ENCODE data around the gene PKP4. TPM values are rescaled to one million over a fixed set of nuclear protein-coding genes. Genes with fewer than 3 reads are reported as not detected.

The PKP4 gene
- total and polyA plus RNA-seq, 2 experiments from 2014 or later, result 35.7 to 92.3 TPM

DNA sequence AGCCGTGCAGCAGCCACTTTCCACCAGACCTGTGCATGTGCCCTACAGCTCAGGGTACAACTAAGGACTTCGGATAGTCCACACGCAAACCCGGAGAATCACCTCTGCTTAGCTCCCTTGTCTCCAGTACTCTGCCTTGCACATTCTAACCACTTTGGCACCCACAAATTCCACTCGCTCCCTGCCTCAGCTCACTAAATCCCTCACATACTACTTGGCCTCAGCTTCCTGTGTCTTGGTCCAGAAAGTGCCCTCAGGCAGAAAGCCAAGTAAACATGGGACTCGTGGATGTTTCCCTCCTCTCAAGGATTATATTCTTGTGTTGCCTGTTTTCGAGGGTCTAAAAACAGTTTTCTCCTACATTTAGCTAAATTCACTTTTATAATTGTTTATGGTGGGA, 180.6 kb downstream of the PKP4 start (continued):
- TF ChIP-seq EZH2 (IDR thresholded peaks at IDR 0.05; ENCODE audit: low read depth, unreplicated experiment) (no peak), STAT1 (IDR thresholded peaks at IDR 0.05; ENCODE audit: unreplicated experiment) (no peak), CREB1 (CRISPR knock-in tag; IDR thresholded peaks at IDR 0.05; ENCODE audit: low read depth) (no peak), NANOG (IDR thresholded peaks at IDR 0.05; ENCODE audit: borderline replicate concordance) (no peak), EZH2phosphoT487 (IDR thresholded peaks at IDR 0.05; ENCODE audit: unreplicated experiment) (no peak), JUNB (IDR thresholded peaks at IDR 0.05; ENCODE audit: unreplicated experiment) (no peak)
- TF ChIP-seq, protein P1, sequence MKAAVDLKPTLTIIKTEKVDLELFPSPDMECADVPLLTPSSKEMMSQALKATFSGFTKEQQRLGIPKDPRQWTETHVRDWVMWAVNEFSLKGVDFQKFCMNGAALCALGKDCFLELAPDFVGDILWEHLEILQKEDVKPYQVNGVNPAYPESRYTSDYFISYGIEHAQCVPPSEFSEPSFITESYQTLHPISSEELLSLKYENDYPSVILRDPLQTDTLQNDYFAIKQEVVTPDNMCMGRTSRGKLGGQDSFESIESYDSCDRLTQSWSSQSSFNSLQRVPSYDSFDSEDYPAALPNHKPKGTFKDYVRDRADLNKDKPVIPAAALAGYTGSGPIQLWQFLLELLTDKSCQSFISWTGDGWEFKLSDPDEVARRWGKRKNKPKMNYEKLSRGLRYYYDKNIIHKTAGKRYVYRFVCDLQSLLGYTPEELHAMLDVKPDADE (IDR thresholded peaks at IDR 0.05), result no peak
- TF ChIP-seq, protein P2, sequence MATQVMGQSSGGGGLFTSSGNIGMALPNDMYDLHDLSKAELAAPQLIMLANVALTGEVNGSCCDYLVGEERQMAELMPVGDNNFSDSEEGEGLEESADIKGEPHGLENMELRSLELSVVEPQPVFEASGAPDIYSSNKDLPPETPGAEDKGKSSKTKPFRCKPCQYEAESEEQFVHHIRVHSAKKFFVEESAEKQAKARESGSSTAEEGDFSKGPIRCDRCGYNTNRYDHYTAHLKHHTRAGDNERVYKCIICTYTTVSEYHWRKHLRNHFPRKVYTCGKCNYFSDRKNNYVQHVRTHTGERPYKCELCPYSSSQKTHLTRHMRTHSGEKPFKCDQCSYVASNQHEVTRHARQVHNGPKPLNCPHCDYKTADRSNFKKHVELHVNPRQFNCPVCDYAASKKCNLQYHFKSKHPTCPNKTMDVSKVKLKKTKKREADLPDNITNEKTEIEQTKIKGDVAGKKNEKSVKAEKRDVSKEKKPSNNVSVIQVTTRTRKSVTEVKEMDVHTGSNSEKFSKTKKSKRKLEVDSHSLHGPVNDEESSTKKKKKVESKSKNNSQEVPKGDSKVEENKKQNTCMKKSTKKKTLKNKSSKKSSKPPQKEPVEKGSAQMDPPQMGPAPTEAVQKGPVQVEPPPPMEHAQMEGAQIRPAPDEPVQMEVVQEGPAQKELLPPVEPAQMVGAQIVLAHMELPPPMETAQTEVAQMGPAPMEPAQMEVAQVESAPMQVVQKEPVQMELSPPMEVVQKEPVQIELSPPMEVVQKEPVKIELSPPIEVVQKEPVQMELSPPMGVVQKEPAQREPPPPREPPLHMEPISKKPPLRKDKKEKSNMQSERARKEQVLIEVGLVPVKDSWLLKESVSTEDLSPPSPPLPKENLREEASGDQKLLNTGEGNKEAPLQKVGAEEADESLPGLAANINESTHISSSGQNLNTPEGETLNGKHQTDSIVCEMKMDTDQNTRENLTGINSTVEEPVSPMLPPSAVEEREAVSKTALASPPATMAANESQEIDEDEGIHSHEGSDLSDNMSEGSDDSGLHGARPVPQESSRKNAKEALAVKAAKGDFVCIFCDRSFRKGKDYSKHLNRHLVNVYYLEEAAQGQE (IDR thresholded peaks at IDR 0.05; ENCODE audit: unreplicated experiment), result no peak

DNA sequence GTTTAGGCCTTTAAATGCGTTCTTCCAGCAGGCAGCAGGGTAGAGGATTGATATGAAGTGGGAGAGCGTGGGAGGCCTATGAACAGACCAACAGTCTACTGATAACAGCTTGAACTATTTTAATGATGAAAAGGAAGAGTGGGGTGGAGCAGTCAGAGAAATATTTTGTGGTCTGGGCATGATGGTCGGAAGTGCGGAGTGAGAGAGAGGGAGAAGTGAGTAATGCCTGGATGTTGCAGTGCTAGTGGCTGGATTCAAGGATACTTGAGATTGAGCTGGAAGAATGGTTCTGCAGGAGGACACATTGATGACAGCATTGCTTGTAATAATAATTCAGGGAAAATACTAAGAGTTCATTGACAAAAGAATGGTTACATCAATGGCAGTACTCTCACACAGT, 187.4 kb downstream of the PKP4 start:
- Mint-ChIP-seq H3K4me3 (no peak overlapping the region), H3K36me3 (ENCODE audit: low read depth) (peaks cover 5% of the 10 kb centered on the region; the same call in 2 of the 3 replicates), H3K9me3 (no peaks in the 10 kb centered on the region), H3K4me1 (no peaks in the 10 kb centered on the region), H3K27ac (no peak overlapping the region), H3K27me3 (ENCODE audit: insufficient read depth, low read depth, poor library complexity) (peaks cover 2% of the 10 kb centered on the region)
- Histone ChIP-seq H3K79me2 (replicated peaks; ENCODE audit: insufficient read depth) (no peaks in the 10 kb centered on the region), H3K4me1 (ENCODE audit: insufficient read depth) (no peaks in the 10 kb centered on the region), H3K9me2 (ENCODE audit: insufficient read depth) (no peaks in the 10 kb centered on the region), H3F3A (replicated peaks; ENCODE audit: low read depth) (no peaks in the 10 kb centered on the region), H4K20me1 (replicated peaks; ENCODE audit: insufficient read depth) (peaks cover 4% of the 10 kb centered on the region; the same call in 1 of the 2 replicates), H3K27ac (ENCODE audit: low read depth) (no peak overlapping the region), H3K27me3 (ENCODE audit: insufficient read depth) (no peaks in the 10 kb centered on the region), H3K4me3 (no peak overlapping the region), H3K36me3 (ENCODE audit: insufficient read depth) (peaks cover 4% of the 10 kb centered on the region; the same call in 1 of the 2 replicates), H3K4me2 (no peak overlapping the region), H2AFZ (no peak overlapping the region)
- ATAC-seq (no peak), DNase-seq (ENCODE audit: low spot score) (no peak)
- no peak for TF ChIP-seq ZNF331 (CRISPR knock-in tag; IDR thresholded peaks at IDR 0.05; ENCODE audit: low read depth)
- TF ChIP-seq, protein P2 (IDR thresholded peaks at IDR 0.05; ENCODE audit: unreplicated experiment), result no peak
